LNCaP clone FGC (cell line): ENCODE results near the gene PAQR7.

Experiments used
- DNase-seq: peaks from one replicate; pipeline ENCODE4 v3.0.0-alpha.2; 2011; ENCODE audit warnings: low read depth
- H3K4me3 ChIP-seq: 2 replicates; pipeline ENCODE4 v1.5.1; 2011; ENCODE audit warnings: mild to moderate bottlenecking, low read depth, low read length, control low read depth
- CTCF ChIP-seq: IDR thresholded peaks from 2 replicates; pipeline ENCODE4 v1.5.1; 2012; ENCODE audit warnings: mild to moderate bottlenecking; ENCODE audit not compliant: control insufficient read depth, insufficient read depth; ENCODE audit errors: extremely low read depth

The PAQR7 gene

GRCh38 chr1:25818569-25818968 lies 56.9 kb downstream of the PAQR7 start:
- H3K4me3 ChIP-seq = peak overlapping the region; percentile 71
- no peak for DNase-seq
- TF ChIP-seq CTCF = no peak

- TF ChIP-seq CTCF = peak; percentile 42
- no peak overlapping the region for H3K4me3 ChIP-seq
- no peak for DNase-seq
These were observed 57.5 kb downstream of the PAQR7 start for GRCh38 chr1:25817840-25818501.

GRCh38 chr1:25816112-25816718 lies 59.3 kb downstream of the PAQR7 start:
- DNase-seq = no peak
- H3K4me3 ChIP-seq = no peak overlapping the region
- no peak for TF ChIP-seq CTCF

- H3K4me3 ChIP-seq = no peak overlapping the region
- no peak for DNase-seq
- TF ChIP-seq CTCF = no peak
These were observed 60.0 kb downstream of the PAQR7 start for GRCh38 chr1:25815208-25816111.

GRCh38 chr1:25814549-25815087 lies 60.9 kb downstream of the PAQR7 start:
- no peak overlapping the region for H3K4me3 ChIP-seq
- no peak for DNase-seq
- TF ChIP-seq CTCF = no peak

GRCh38 chr1:25813734-25814471 lies 61.6 kb downstream of the PAQR7 start:
- no peak for DNase-seq
- TF ChIP-seq CTCF = no peak
- H3K4me3 ChIP-seq = no peak overlapping the region
